Measurements from ENCODE around the gene CETP. TPM values are rescaled to one million over a fixed set of nuclear protein-coding genes. Genes with fewer than 3 reads are reported as not detected.

The CETP gene
- total and polyA plus RNA-seq, 2 of the 13 experiments (the other 11 are each of a cell fraction or from before 2014, with no cell fraction given) = 0.31 to 9.8 TPM

- TF ChIP-seq NFKB2 (CRISPR knock-in tag; IDR thresholded peaks at IDR 0.05; ENCODE audit: borderline replicate concordance) = no peak
- no peak for TF ChIP-seq ZNF337 (CRISPR knock-in tag; IDR thresholded peaks at IDR 0.05; ENCODE audit: borderline replicate concordance, low read depth)
- 0 out of 2 replicates have a peak, but pooled peaks have one; percentile 21 for TF ChIP-seq SRY (CRISPR knock-in tag; IDR thresholded peaks at IDR 0.05)
- peak; percentile 38; the same call in 1 of the 2 replicates for TF ChIP-seq ARHGAP35 (CRISPR knock-in tag; IDR thresholded peaks at IDR 0.05; ENCODE audit: borderline replicate concordance)
- peak; percentile 98 for TF ChIP-seq ZNF12 (CRISPR knock-in tag; IDR thresholded peaks at IDR 0.05)
- TF ChIP-seq NFE2L2 (IDR thresholded peaks at IDR 0.05; ENCODE audit: low read length) = no peak
These were observed 43.2 kb upstream of the CETP start (continued) for GRCh38 chr16:56918467-56919012.

DNA sequence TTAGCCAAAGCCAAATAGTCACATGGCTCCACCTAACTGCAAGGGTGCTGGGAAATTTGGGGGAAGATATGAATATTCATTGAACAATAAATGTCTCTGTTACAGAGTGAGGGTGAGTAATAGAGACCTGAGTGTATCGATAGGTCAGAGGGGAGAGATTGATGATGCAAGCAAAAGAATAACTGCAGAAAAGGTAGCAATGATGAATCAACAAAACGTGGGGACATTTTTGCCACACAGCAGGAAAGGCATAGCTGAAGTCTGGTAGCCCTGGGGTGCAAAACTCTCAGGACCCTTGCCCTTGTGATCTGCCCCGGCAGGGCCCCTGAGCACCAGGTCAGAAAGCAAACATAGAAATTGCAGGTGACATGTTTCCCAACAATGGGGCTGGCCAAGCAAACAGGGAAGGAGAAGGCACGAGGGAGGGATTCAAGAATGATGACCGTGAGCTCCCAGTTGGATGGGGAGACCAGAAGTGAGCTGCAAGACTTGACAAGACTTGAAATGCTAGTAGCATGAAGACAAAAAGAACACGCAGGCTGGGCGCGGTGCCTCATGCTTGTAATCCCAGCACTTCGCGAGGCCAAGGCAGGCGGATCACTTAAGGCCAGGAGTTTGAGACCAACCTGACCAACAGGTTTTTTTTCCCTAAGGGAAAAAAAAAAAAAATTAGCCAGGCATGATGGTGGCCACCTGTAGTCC is 42.5 kb upstream of the CETP start:
- H3K9me3 ChIP-seq (ENCODE audit: low read length) = no peaks in the 10 kb centered on the region
- BruUV-seq (replicated peaks) = no TSS peak
- FAIRE-seq (peak; percentile 80), DNase-seq (ENCODE audit: low spot score) (peak; percentile 88), ATAC-seq (peak; percentile 70)
- H3K4me2 ChIP-seq (ENCODE audit: low read depth, low read length) = peak overlapping the region; percentile 54
- peaks cover 91% of the 10 kb centered on the region for H3K4me1 ChIP-seq (ENCODE audit: insufficient read depth, low read length)
- 44% methylated on average over 11 of the region's 11 CpGs for WGBS (ENCODE audit: low lambda C conversion rate)
- no peak overlapping the region for H2AFZ ChIP-seq (ENCODE audit: low read length)
- CTCF ChIA-PET (ENCODE audit: low intra/inter-chr PET ratio, low total read pairs) = no interaction called here
- no peaks in the 10 kb centered on the region for H3K36me3 ChIP-seq (replicated peaks in 1 of 2; ENCODE audit: control insufficient read depth in 1 of 2, insufficient read depth in 2 of 2, low read length in 2 of 2)
- H3K79me2 ChIP-seq (ENCODE audit: insufficient read depth, low read length) = no peaks in the 10 kb centered on the region
- no peak overlapping the region for H3K9ac ChIP-seq (ENCODE audit: insufficient read depth, low read depth, low read length)
- no peaks in the 10 kb centered on the region for H3K27me3 ChIP-seq (ENCODE audit: control insufficient read depth in 1 of 2, insufficient read depth in 2 of 2, low read length in 2 of 2)
- in situ Hi-C loops (cut with HindIII; ENCODE audit: extremely low pct_ligation_motif_present, low pct_unique_long_range_greater_than_20kb) = no loop called here
- H4K20me1 ChIP-seq (ENCODE audit: insufficient read depth, low read length) = no peaks in the 10 kb centered on the region
- peak overlapping the region; percentile 59 for H3K27ac ChIP-seq (ENCODE audit: extremely low read length, insufficient read depth, low read length)
- H3K4me3 ChIP-seq (replicated peaks in 1 of 3; ENCODE audit: insufficient read depth in 1 of 3, low read depth in 2 of 3, low read length in 3 of 3) = no peak overlapping the region
- intact Hi-C loops (cut with micrococcal nuclease; ENCODE audit: unreplicated experiment) = no loop called here
- POLR2A ChIA-PET = interaction anchor here (0.9 to 8.7 kb wide), 8 partner anchors 9 to 104 kb away, joined by 3 to 232 read pairs (median 6); partner anchors contain the start of gene HERPUD1
- TF ChIP-seq EP300 (IDR thresholded peaks at IDR 0.05; ENCODE audit: low read depth in 2 of 2, low read length in 2 of 2) (peak; percentile 74 to 95; a peak in 3 of 4 replicates), EP300 (CRISPR knock-in tag; IDR thresholded peaks at IDR 0.05; ENCODE audit: borderline replicate concordance) (peak; percentile 85), ZFP1 (CRISPR knock-in tag; IDR thresholded peaks at IDR 0.05) (peak; percentile 80), HOXA3 (CRISPR knock-in tag; IDR thresholded peaks at IDR 0.05) (peak; percentile 93), ZNF572 (CRISPR knock-in tag; IDR thresholded peaks at IDR 0.05) (no peak), SRF (IDR thresholded peaks at IDR 0.05; ENCODE audit: low read depth, low read length) (peak; percentile 2; the same call in 1 of the 2 replicates), POLR2G (IDR thresholded peaks at IDR 0.05; ENCODE audit: low read depth, low read length) (no peak), ZNF550 (CRISPR knock-in tag; IDR thresholded peaks at IDR 0.05; ENCODE audit: borderline replicate concordance) (no peak), GATAD1 (CRISPR knock-in tag; IDR thresholded peaks at IDR 0.05) (peak; percentile 70), ZNF780A (CRISPR knock-in tag; IDR thresholded peaks at IDR 0.05) (no peak), ZNF761 (CRISPR knock-in tag; conservative IDR thresholded peaks at IDR 0.05) (0 out of 2 replicates have a peak, but pooled peaks have one; percentile 40), NFE2 (CRISPR knock-in tag; IDR thresholded peaks at IDR 0.05) (no peak), ZNF816 (CRISPR knock-in tag; IDR thresholded peaks at IDR 0.05; ENCODE audit: borderline replicate concordance) (no peak), SP1 (IDR thresholded peaks at IDR 0.05) (no peak), SP1 (CRISPR knock-in tag; IDR thresholded peaks at IDR 0.05) (no peak), AHR (CRISPR knock-in tag; IDR thresholded peaks at IDR 0.05) (peak; percentile 37; the same call in 1 of the 2 replicates), MTF2 (CRISPR knock-in tag; IDR thresholded peaks at IDR 0.05; ENCODE audit: borderline replicate concordance) (no peak), ZBTB38 (CRISPR knock-in tag; IDR thresholded peaks at IDR 0.05) (peak; percentile 66; the same call in 1 of the 2 replicates)
- TF ChIP-seq, protein P1, sequence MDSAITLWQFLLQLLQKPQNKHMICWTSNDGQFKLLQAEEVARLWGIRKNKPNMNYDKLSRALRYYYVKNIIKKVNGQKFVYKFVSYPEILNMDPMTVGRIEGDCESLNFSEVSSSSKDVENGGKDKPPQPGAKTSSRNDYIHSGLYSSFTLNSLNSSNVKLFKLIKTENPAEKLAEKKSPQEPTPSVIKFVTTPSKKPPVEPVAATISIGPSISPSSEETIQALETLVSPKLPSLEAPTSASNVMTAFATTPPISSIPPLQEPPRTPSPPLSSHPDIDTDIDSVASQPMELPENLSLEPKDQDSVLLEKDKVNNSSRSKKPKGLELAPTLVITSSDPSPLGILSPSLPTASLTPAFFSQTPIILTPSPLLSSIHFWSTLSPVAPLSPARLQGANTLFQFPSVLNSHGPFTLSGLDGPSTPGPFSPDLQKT (CRISPR knock-in tag; IDR thresholded peaks at IDR 0.05; ENCODE audit: borderline replicate concordance) = no peak
